ENCODE data around the gene FAM20B.
A peak's percentile ranks its signal among the peaks of the same experiment; 100 is the strongest.
"Not testable (repeated sequence)": the region's sequence is repeated elsewhere in the genome, so short reads cannot be mapped to it uniquely, and the experiment has no call there.

Gene FAM20B

DNA sequence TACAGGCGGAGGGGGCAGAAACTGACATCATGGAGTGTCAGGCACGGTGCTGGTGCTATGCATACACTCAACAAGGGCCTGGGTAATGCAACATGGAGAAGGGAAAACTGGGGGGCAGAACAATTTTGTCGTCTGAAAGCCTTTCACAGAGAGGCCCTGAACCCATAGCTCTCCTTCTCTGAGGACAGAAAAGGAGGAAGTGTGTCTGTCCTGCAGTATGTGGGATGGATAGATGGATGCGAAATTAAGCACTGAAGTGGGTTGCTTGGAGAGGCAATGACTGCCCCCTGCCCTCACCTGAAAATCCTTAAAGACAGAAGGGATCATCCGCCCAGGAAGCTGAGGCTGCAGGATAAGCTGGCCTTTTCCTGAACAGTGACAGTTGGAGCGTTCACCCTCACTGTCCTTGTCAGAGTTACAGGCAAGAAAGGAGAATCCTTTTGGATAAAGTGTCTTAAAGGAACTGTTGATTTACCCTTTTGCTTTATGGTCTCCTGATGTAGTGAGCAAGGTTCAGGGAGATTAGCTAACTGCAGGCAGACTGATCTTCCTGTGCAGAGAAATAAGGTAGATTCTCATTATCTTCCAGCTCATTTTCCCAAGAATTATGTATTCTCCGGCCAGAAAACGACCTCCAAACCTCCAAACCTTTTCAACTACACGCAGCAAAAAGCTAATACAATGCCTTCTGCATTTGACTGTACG lies 1.6 kb upstream of the FAM20B start:
- no peak for DNase-seq

GRCh38 chr1:179025975-179026812 lies 500 bp downstream of the FAM20B start:
- DNase-seq: peak; percentile 28

DNA sequence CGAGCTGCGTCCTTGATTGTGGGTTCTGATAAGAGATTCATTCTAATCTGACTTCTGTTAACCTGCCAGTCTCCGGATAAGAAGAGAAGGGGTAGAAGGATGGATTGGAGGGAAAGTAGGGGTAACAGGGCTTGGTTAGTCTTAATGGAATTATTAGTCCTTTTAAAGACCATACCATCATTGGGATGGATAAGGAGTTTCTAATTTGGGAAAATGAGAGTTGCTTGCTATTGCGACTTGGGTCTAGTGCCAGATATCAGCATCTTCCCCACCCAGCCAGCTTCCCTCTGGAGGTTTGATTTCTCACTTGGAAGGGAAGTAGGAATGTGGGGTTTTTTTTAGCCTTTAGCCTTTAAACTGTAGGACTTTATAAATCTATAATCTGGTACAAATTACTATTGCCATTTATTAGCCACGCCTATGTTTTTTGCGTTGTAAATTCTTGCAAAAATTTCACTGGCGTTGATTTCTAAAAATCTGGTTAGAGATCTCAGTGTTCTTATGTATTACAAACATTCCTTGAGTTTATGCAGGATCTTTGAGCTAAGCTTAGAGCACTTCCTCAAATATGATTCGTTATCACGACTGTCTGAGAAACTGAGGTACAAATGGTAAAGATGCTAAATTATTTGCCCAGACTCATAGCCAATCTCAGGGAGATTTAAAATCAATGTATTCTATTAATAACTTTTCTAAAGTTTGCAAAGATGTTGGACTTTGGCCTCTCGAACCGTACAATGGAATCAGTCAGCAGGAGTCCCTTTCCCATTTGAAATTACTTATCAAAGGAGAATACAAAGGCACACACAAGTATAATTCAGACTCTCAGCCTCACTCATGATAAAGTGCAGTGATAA lies 1.3 kb downstream of the FAM20B start:
- no peak for DNase-seq

DNA sequence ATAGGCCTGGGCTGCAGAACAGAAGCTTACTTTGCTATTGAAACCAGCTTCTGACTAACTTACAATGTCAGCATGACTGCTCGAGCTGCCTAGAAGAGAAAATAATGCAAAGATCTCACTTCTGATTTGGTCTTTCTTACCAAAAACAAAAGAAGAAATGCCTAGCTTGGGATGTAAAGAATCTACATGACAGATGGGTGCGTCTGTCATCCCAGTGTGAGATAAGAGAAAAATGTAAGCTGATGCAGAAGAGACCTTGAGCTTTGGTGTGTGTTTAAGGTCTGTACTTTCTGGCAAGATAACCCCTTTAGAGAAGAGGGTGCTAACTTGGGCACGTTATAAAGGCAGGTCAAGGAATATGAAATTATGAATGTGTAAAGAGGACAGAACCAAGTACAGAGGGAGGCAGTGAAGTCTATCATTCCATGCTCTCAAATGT lies 3.6 kb downstream of the FAM20B start:
- DNase-seq: no peak

- no peak for DNase-seq
These were observed 4.4 kb downstream of the FAM20B start for GRCh38 chr1:179030130-179030529.

DNA sequence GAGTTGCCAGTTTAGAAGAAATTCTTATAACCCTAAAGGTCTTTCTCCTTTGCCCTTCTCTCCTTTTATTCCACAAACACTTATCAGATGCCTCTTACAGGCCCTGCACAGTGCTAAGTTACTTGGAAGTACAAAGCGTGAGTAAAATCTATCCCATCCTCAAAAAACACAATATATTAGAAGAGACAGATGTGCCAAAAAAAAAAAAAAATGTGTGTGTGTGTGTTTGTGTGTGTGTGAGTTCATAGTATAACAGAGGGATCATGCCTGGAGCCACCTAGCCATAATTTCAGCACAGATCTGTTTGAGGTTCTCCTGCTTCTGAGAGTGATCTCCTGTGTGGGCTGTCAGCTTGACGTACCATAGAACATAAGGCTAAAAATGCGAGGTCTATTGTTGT lies 5.0 kb downstream of the FAM20B start:
- no peak for DNase-seq

- DNase-seq: no peak
These were observed 5.6 kb downstream of the FAM20B start for GRCh38 chr1:179031284-179031683.

DNA sequence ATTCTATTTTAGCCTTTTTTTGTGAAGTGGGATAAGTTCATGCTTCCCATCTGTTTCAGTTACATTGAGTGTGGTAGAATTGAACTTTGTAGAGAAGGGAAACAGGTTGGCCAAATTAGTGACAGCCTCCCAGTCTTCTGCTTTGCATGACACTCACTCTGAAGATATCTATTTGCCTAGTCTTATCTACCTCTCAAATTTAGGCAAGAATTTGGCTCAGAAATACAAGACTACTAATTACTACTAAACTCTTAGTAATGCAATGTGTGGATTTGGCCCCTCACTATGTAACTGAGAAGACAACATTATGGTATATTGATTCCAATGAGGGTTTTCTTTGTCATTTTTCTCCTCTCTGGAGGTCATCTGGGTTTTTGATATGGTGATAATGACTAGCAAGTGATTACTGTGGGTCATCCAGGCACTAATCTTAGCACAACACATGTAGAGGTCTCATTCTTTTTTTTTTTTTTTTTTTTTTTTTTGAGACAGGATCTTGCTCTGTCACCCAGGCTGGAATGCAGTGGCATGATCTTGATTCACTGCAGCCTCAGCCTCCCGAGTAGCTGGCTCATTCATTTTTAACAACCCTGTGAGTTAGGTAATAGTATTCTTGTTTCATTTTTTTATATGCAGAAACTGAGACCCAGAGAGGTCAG lies 6.3 kb downstream of the FAM20B start:
- DNase-seq: peak; percentile 48

DNA sequence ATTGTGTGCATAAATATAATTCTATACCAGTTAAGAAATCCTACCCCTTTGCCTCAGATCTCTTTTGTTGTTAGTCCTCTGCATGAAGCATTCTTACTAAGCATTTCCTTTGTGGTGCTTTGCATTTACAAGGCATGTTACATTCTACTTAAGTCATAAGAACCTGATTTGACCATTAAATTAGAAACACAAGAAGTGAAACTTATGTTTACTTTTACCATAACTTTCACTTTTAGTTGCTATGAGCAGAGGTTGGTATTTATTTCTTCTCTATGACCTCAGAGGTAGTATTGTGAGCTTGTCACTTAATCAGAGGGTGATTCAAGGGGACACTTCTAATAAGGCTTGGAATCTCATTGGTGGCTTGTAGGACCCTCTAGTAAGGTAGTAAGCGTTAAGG lies 9.0 kb downstream of the FAM20B start:
- peak; percentile 41 for DNase-seq

GRCh38 chr1:179036844-179037465 lies 11.3 kb downstream of the FAM20B start:
- DNase-seq: peak; percentile 67

DNA sequence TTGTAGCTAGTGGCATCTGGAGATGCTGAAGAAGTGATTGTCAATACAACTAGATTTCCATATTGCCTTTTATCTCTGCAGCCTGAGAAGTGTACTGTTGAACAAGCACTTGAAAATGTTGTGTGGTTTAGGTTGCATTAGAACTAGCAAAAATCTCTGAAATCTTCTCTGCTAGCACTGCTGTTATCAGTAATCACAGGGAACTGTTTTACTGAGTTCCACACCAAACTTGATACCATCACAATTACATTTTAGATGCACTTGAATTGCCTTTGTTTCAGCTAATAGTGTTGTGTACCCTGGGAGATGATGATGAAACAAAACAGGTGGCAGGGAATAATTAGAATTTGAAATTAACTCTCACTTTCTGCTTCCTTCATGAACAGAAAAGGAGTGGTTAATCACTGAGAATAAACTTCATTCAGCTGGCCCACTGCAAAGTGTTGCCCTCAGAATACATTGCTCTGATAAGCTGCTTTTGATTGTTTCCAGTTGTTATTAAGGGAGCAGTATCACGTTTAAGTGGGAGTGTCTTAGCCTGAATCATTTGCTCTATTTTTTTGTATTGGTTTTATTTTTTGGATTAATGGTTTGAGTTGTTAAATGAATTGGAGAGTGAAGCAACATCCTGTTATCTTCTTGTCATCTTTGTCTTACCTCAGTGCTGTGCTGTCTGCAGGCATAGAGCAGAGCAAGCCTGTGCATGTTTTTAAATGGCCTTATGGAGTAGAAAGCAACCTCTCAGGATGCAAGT lies 13.0 kb downstream of the FAM20B start:
- no peak for DNase-seq

GRCh38 chr1:179039502-179040174 lies 13.9 kb downstream of the FAM20B start:
- not testable (repeated sequence) for DNase-seq

- not testable (repeated sequence) for DNase-seq
These were observed 14.5 kb downstream of the FAM20B start for GRCh38 chr1:179040175-179040551.

DNA sequence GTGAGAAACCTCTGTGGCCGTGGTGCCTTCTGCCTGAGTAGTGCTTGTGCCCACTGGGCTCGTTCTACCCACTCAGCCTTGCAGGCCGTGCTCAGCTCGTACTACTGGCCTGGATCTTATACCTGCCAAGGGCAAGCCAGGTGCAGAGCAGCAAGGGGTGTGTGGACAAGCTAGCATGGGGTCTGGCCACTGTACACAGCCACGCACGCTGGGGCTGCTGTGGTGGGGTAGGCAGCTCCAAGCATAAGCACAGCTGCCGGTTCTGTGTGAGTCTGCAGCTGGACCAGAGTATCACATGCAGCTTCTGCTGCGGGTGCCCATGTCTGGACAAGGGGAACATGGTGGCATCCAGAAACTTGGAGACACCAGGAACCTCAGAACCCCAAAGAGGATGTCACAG lies 16.4 kb downstream of the FAM20B start:
- DNase-seq: no peak

DNA sequence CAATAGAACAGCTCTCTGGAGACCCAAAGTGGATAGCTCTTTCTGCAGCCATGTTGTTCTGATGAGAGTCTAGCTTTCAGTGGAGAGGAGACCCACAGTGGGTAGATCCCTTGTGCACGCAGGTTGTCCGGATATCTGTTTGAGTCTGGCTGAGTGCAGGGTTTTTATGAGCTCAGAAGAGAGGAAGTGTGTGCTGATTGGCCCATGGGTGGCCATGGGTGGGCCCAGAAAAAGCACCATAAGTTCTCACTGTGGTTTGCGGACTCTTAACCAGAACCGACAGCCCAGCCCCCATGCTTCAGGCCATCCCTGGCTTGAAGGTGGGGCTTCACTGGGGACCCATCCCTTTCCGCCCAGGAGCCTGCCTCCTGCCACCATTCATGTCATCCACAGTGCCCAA lies 17.0 kb downstream of the FAM20B start:
- DNase-seq: no peak

DNA sequence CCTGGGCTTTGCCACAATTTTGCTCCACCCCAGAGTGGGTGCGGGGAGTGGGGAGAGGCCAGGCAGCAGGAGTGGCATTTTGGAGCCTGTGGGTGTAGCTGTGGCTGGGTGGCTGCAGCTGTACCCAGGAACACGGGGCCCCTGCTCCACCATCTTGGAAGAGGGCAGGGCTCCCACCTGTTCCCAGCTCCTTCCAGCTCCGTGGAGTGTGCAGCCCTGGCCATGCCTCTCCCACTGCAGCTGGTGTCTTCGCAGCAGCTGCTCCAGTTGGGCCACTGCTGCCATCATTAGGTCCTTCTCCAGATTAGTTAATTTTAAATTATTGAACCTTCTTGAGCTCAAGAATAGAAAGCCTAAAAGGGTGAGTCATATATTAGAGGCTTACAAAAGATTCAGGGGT lies 17.6 kb downstream of the FAM20B start:
- DNase-seq: no peak

DNA sequence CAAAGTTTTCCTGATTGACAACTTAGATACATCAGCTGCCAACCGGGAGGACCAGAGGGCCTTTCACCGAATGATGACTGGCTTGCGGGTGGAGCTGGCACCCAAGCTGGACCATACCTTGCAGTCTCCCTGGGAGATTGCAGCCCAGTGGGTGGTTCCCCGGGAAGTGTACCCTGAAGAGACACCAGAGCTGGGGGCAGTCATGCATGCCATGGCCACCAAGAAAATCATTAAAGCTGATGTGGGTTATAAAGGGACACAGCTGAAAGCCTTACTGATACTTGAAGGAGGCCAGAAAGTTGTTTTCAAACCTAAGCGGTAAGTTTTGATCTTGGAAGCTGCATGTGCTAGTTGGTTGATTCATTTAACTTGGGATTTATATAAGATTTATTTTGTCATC lies 18.2 kb downstream of the FAM20B start:
- DNase-seq: no peak

DNA sequence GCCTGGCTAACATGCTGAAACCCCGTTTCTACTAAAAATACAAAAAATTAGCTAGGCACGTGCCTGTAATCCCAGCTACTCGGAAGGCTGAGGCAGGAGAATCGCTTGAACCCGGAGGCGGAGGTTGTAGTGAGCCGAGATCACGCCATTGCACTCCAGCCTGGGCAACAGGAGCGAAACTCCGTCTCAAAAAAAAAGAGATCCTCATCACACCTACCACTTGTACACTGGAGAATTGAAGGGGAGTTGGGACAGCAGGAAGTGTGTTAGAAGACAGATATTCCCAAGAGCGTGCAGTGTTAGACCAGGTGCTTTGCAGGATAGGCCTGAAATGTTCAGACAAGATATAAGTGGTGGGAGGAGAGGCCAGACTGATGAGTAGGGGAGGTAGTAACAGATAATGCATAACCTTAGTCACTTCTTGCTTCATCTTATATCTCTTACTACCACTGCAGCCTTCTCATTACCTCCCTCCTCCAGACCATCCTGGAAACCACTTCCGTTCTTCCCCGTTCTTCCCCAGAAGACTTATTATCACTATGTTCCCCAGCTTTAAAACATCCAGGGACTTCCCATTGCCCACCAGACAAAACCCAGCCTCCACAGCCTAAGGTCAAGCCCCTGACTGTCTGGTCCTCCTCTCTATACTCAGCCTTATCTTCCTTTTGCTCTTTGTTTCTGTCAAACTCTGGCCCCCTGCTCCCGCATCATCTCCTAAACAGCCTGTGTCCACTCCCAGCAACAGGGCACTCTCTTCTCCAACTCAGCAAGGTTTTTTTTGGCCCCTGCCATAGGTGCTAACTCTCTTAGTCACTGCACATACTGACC lies 21.3 kb downstream of the FAM20B start:
- DNase-seq: no peak

DNA sequence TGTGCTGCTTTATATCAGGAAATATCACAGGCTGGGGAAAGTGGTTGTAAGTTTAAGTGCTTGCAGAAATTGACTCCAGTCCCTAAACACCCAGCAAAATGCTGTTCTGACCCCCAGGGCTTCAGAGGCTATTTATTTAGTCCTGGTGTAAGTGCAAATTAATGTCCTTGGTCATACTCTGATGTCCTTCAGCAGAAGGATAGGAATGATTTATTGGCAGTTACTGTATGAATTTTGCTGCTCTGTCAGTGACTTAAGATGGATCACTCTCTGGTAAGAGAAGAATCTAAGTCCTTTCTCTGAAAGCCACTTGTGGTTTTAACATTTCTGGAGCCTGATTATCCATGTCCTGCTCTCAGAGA lies 21.9 kb downstream of the FAM20B start:
- DNase-seq: peak; percentile 70

All from fibroblast of upper back skin (primary cell).